Activated CD8-positive, alpha-beta memory T cell treated with anti-CD3 and anti-CD28 coated beads, Interleukin-2, amount 50 U/mL, for 24 hours (primary cell): ENCODE data around the gene SLC43A1.
A peak's percentile ranks its signal among the peaks of the same experiment; 100 is the strongest.
"Not testable (repeated sequence)": the region's sequence is repeated elsewhere in the genome, so short reads cannot be mapped to it uniquely, and the experiment has no call there.

Experiments used
- DNase-seq: peaks from one replicate; pipeline ENCODE4 v3.0.0-alpha.2; 2020; ENCODE audit errors: extremely low read depth

The SLC43A1 gene

GRCh38 chr11:57515332-57516060 is at the start of gene SLC43A1:
Gene SLC43A1 (minus strand): TSS chr11:57515702. CDS start chr11:57514111, 1,591 bp downstream.
- DNase-seq = no peak

GRCh38 chr11:57562596-57562995 is 47.1 kb upstream of the SLC43A1 start:
- DNase-seq = no peak

- no peak for DNase-seq
These were observed 44.6 kb upstream of the SLC43A1 start for GRCh38 chr11:57560146-57560545.

GRCh38 chr11:57556041-57556440 is 40.5 kb upstream of the SLC43A1 start:
- no peak for DNase-seq

- no peak for DNase-seq
These were observed 39.9 kb upstream of the SLC43A1 start for GRCh38 chr11:57555393-57555792.

- no peak for DNase-seq
These were observed 37.0 kb upstream of the SLC43A1 start for GRCh38 chr11:57552479-57552878.

GRCh38 chr11:57551941-57552340 is 36.4 kb upstream of the SLC43A1 start:
- DNase-seq = no peak

GRCh38 chr11:57549983-57550382 is 34.5 kb upstream of the SLC43A1 start:
- no peak for DNase-seq

- DNase-seq = no peak
These were observed 32.4 kb upstream of the SLC43A1 start for GRCh38 chr11:57547854-57548377.

- no peak for DNase-seq
These were observed 31.5 kb upstream of the SLC43A1 start for GRCh38 chr11:57546869-57547475.

GRCh38 chr11:57546451-57546850 is 30.9 kb upstream of the SLC43A1 start:
- no peak for DNase-seq

GRCh38 chr11:57545883-57546282 is 30.4 kb upstream of the SLC43A1 start:
- DNase-seq = no peak

GRCh38 chr11:57544566-57544965 is 29.1 kb upstream of the SLC43A1 start:
- DNase-seq = no peak

GRCh38 chr11:57543593-57543992 is 28.1 kb upstream of the SLC43A1 start:
- no peak for DNase-seq

GRCh38 chr11:57542582-57542981 is 27.1 kb upstream of the SLC43A1 start:
- no peak for DNase-seq

- no peak for DNase-seq
These were observed 25.7 kb upstream of the SLC43A1 start for GRCh38 chr11:57541169-57541568.

GRCh38 chr11:57539342-57539741 is 23.8 kb upstream of the SLC43A1 start:
- no peak for DNase-seq

- no peak for DNase-seq
These were observed 21.6 kb upstream of the SLC43A1 start, which contains the start of gene SMTNL1 for GRCh38 chr11:57536947-57537619. Gene SMTNL1 (plus strand): TSS chr11:57537595. CDS start chr11:57542643, 5,048 bp downstream.

GRCh38 chr11:57534449-57534848 is 18.9 kb upstream of the SLC43A1 start:
- DNase-seq = not testable (repeated sequence)

GRCh38 chr11:57530596-57531507 is 15.3 kb upstream of the SLC43A1 start, which contains the start of gene TIMM10:
Gene TIMM10 (minus strand): TSS chr11:57530754. CDS start chr11:57530189, 565 bp downstream.
- peak; percentile 81 for DNase-seq

- no peak for DNase-seq
These were observed 14.7 kb upstream of the SLC43A1 start for GRCh38 chr11:57530215-57530595.
